Breast epithelium (tissue), 3 donors: ENCODE results near the gene TMEM222.

Source experiments
- POLR2A ChIP-seq: fragments of 450-650 bp; IDR thresholded peaks from one replicate; pipeline ENCODE4 v1.6.1; 2016; ENCODE audit warnings: antibody characterized with exemption, mild to moderate bottlenecking, moderate library complexity
- TF ChIP-seq, protein P1 (sequence below), 3 donors: fragments of 450-650 bp; IDR thresholded peaks; one replicate each; pipeline ENCODE4 v1.5.1; 2016 to 2017; ENCODE audit warnings: antibody characterized with exemption in 3 of 3, mild to moderate bottlenecking in 3 of 3, moderate library complexity in 3 of 3

DNA sequence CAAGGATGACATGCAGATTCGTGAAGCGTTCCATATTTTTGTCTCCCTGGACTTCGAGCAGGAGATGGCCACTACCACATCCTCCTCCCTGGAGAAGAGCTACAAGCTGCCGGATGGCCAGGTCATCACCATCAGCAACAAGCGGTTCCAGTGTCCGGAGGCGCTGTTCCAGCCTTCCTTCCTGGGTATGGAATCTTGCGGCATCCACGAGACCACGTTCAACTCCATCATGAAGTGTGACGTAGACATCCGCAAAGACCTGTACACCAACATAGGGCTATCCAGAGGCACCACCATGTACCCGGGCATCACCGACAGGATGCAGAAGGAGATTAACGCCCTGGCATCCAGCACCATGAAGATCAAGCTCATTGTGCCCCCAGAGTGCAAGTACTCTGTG is 3.3 kb downstream of the TMEM222 start:
- TF ChIP-seq POLR2A: no peak
- TF ChIP-seq, protein P1, sequence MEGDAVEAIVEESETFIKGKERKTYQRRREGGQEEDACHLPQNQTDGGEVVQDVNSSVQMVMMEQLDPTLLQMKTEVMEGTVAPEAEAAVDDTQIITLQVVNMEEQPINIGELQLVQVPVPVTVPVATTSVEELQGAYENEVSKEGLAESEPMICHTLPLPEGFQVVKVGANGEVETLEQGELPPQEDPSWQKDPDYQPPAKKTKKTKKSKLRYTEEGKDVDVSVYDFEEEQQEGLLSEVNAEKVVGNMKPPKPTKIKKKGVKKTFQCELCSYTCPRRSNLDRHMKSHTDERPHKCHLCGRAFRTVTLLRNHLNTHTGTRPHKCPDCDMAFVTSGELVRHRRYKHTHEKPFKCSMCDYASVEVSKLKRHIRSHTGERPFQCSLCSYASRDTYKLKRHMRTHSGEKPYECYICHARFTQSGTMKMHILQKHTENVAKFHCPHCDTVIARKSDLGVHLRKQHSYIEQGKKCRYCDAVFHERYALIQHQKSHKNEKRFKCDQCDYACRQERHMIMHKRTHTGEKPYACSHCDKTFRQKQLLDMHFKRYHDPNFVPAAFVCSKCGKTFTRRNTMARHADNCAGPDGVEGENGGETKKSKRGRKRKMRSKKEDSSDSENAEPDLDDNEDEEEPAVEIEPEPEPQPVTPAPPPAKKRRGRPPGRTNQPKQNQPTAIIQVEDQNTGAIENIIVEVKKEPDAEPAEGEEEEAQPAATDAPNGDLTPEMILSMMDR (IDR thresholded peaks at IDR 0.05): no peak
